ENCODE results near the gene SYCP2L. TPM values are rescaled to one million over a fixed set of nuclear protein-coding genes. Genes with fewer than 3 reads are reported as not detected.
"Not testable (repeated sequence)": the region's sequence is repeated elsewhere in the genome, so short reads cannot be mapped to it uniquely, and the experiment has no call there.

SYCP2L gene
- total and polyA plus RNA-seq, 2 donors (not counting 1 experiment from before 2014, with no cell fraction given), result 0.19 TPM; not detected in 1

DNA sequence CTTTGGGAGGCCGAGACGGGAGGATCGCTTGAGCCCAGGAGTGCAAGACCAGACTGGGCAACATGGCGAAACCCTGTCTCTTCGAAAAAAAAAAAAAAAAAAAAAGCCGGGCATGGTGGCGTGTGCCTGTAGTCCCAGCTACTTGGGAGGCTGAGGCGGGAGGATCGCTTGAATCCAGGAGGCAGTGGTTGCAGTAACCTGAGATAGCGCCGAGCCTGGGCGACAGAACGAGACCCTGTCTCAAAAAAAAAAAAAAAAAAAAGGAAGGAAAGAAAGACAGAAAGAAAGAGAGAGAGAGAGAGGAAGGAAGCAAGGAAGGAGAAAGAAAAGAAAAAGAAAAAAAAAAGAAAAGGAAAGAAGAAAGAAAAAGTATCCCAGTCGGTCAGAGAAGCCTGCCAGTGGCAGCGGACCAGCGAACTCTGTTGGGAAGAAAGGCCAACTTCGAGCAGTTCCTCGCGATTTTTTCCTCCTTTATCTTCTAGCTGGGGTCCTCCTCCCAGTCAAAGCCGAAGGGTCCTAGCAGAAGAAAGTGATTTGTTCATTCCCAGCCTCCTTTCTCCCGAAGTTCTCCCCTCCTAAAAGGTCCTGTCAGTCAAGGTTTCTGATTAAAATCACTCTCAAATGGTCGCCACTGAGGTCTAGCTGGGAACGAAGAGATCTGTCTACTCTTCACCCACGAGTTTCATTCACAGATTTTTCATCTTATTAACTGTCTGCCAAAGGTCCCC, 2.4 kb upstream of the SYCP2L start:
- no peak for DNase-seq
- no peak for ATAC-seq (ENCODE audit: low read depth)
- Histone ChIP-seq H3K9me3 (ENCODE audit: control extremely low read depth in 1 of 3, control insufficient read depth in 2 of 3, insufficient read depth in 1 of 3, low read length in 2 of 3) (peaks cover 0 to 51% (median 6%) of the 10 kb centered on the region in 3 donors), H3K27me3 (replicated peaks in 1 of 4; ENCODE audit: control extremely low read depth in 1 of 4, control insufficient read depth in 3 of 4, insufficient read depth in 4 of 4, low read length in 3 of 4) (peaks cover 0 to 78% (median 66%) of the 10 kb centered on the region in 4 experiments), H3K9ac (ENCODE audit: low read length) (no peak overlapping the region), H2AFZ (ENCODE audit: insufficient read depth, low read depth, low read length, poor library complexity, severe bottlenecking) (no peak overlapping the region), H3K36me3 (replicated peaks in 1 of 2; ENCODE audit: control extremely low read depth in 1 of 2, control insufficient read depth in 1 of 2, extremely low read depth in 1 of 2, insufficient read depth in 2 of 2, low read length in 1 of 2) (no peaks in the 10 kb centered on the region), H3K4me2 (replicated peaks; ENCODE audit: low read depth, low read length, poor library complexity, severe bottlenecking) (no peak overlapping the region), H3K4me3 (ENCODE audit: control extremely low read depth in 1 of 5, extremely low read depth in 1 of 5, insufficient read depth in 1 of 5, low read depth in 2 of 5, low read length in 4 of 5) (no peak overlapping the region), H4K20me1 (ENCODE audit: control insufficient read depth, insufficient read depth, low read length, poor library complexity, severe bottlenecking) (no peaks in the 10 kb centered on the region), H3K4me1 (ENCODE audit: control insufficient read depth in 2 of 2, insufficient read depth in 2 of 2, low read length in 2 of 2) (peaks cover 44 to 46% of the 10 kb centered on the region in 2 donors), H3K27ac (ENCODE audit: low read length in 2 of 2) (no peak overlapping the region), H3K79me2 (ENCODE audit: control insufficient read depth, insufficient read depth, low read length) (no peaks in the 10 kb centered on the region)
- H3K27me3 Mint-ChIP-seq, result peaks cover 73% of the 10 kb centered on the region
- WGBS (ENCODE audit: insufficient coverage), result 27% methylated on average over 13 of the region's 24 CpGs
- H3K27ac Mint-ChIP-seq, result no peak overlapping the region
- H3K9me3 Mint-ChIP-seq (ENCODE audit: insufficient read depth), result no peaks in the 10 kb centered on the region
- H3K4me1 Mint-ChIP-seq, result peaks cover 31% of the 10 kb centered on the region
- no peak overlapping the region for H3K4me3 Mint-ChIP-seq
- POLR2A ChIA-PET, result no interaction called here
- CTCF ChIA-PET, result interaction anchor here (0.6 kb wide), 1 partner anchor 347 kb away, joined by 5 read pairs; no protein-coding TSS in a partner anchor
- intact Hi-C loops (cut with micrococcal nuclease), result no loop called here
- TF ChIP-seq, protein P1, sequence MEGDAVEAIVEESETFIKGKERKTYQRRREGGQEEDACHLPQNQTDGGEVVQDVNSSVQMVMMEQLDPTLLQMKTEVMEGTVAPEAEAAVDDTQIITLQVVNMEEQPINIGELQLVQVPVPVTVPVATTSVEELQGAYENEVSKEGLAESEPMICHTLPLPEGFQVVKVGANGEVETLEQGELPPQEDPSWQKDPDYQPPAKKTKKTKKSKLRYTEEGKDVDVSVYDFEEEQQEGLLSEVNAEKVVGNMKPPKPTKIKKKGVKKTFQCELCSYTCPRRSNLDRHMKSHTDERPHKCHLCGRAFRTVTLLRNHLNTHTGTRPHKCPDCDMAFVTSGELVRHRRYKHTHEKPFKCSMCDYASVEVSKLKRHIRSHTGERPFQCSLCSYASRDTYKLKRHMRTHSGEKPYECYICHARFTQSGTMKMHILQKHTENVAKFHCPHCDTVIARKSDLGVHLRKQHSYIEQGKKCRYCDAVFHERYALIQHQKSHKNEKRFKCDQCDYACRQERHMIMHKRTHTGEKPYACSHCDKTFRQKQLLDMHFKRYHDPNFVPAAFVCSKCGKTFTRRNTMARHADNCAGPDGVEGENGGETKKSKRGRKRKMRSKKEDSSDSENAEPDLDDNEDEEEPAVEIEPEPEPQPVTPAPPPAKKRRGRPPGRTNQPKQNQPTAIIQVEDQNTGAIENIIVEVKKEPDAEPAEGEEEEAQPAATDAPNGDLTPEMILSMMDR (IDR thresholded peaks at IDR 0.05), result no peak
- no peak for TF ChIP-seq EZH2 (IDR thresholded peaks at IDR 0.05; ENCODE audit: borderline replicate concordance, insufficient read depth, low read depth, low read length, poor library complexity, severe bottlenecking)

DNA sequence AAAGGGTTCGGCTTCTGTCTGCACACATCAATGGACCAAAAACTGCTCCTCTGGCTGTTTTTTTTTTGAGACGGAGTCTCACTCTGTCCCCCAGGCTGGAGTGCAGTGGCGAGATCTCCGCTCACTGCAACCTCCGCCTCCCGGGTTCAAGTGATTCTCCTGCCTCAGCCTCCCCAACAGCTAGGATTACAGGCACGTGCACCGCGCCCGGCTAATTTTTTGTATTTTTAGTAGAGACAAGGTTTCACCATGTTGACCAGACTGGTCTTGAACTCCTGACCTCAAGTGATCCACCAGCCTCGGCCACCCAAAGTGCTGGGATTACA, 524 bp upstream of the SYCP2L start:
- Histone ChIP-seq H2AFZ (ENCODE audit: insufficient read depth, low read depth, low read length, poor library complexity, severe bottlenecking) (peak overlapping the region; percentile 52), H3K4me3 (ENCODE audit: control extremely low read depth in 1 of 5, extremely low read depth in 1 of 5, insufficient read depth in 1 of 5, low read depth in 2 of 5, low read length in 4 of 5) (peak overlapping the region in 3 of 5 experiments; percentile 31 to 53 (median 46)), H3K9ac (ENCODE audit: low read length) (peak overlapping the region; percentile 51), H3K27me3 (replicated peaks in 1 of 4; ENCODE audit: control extremely low read depth in 1 of 4, control insufficient read depth in 3 of 4, insufficient read depth in 4 of 4, low read length in 3 of 4) (peaks cover 0 to 63% (median 56%) of the 10 kb centered on the region in 4 experiments), H3K4me2 (replicated peaks; ENCODE audit: low read depth, low read length, poor library complexity, severe bottlenecking) (peak overlapping the region; percentile 77), H3K4me1 (ENCODE audit: control insufficient read depth in 2 of 2, insufficient read depth in 2 of 2, low read length in 2 of 2) (peaks cover 49 to 51% of the 10 kb centered on the region in 2 donors), H3K9me3 (ENCODE audit: control extremely low read depth in 1 of 3, control insufficient read depth in 2 of 3, insufficient read depth in 1 of 3, low read length in 2 of 3) (peaks cover 0 to 50% (median 6%) of the 10 kb centered on the region in 3 donors)
- intact Hi-C loops (cut with micrococcal nuclease), result loop anchor here (5.0 kb wide), 4 partner anchors 206 to 479 kb away; partner anchors contain the start of gene SMIM13
- POLR2A ChIA-PET, result interaction anchor here (0.6 kb wide), 1 partner anchor 503 kb away, joined by 3 read pairs; no protein-coding TSS in a partner anchor
- DNase-seq; H3K27ac ChIP-seq (ENCODE audit: low read length in 2 of 2); H4K20me1 ChIP-seq (ENCODE audit: control insufficient read depth, insufficient read depth, low read length, poor library complexity, severe bottlenecking); H3K36me3 ChIP-seq (replicated peaks in 1 of 2; ENCODE audit: control extremely low read depth in 1 of 2, control insufficient read depth in 1 of 2, extremely low read depth in 1 of 2, insufficient read depth in 2 of 2, low read length in 1 of 2); H3K79me2 ChIP-seq (ENCODE audit: control insufficient read depth, insufficient read depth, low read length); CTCF ChIA-PET; H3K9me3 Mint-ChIP-seq (ENCODE audit: insufficient read depth); ATAC-seq (ENCODE audit: low read depth); H3K27ac Mint-ChIP-seq: not testable (repeated sequence)
- Mint-ChIP-seq H3K27me3 (peaks cover 55% of the 10 kb centered on the region), H3K4me1 (peaks cover 39% of the 10 kb centered on the region), H3K4me3 (peak overlapping the region; percentile 79)
- 41% methylated on average over 3 of the region's 11 CpGs for WGBS (ENCODE audit: insufficient coverage)

Data from B cell (primary cell).